H1 (cell line): ENCODE results near the gene AP3B2. TPM values are rescaled to one million over a fixed set of nuclear protein-coding genes. Genes with fewer than 3 reads are reported as not detected.

Experiments
- CTCF ChIA-PET: fragments of 300-600 bp; sonication (Branson Sonifier 250); formaldehyde crosslinking; loops from one replicate; lab custom pipeline; 2021; ENCODE audit not compliant: partially characterized antibody; lab: Charles Lee
- POLR2A ChIA-PET: fragments of 300-600 bp; sonication (Branson Sonifier 250); formaldehyde crosslinking; loops from one replicate; lab custom pipeline; 2021; ENCODE audit warnings: inconsistent platforms; ENCODE audit not compliant: partially characterized antibody; lab: Charles Lee
- DNase-seq, 2 experiments: peaks; one replicate each; pipeline versions ENCODE4 v3.0.0 to v3.0.0-alpha.2; 2010 to 2022; ENCODE audit warnings: low spot score in 2 of 2, low read depth in 1 of 2, mixed read lengths in 1 of 2
- FAIRE-seq: peaks from 2 replicates; lab custom pipeline; 2011; peaks lifted over from hg19 to GRCh38; lab: Jason Lieb, UNC
- H2AFZ ChIP-seq: 2 replicates; pipeline ENCODE4 v1.8.1; 2012; ENCODE audit warnings: low read length, inconsistent platforms
- H2AK5ac ChIP-seq: 2 replicates; pipeline ENCODE4 v1.6.1; 2013; ENCODE audit warnings: low read depth, low read length
- H2BK120ac ChIP-seq: replicated peaks from 2 replicates; pipeline ENCODE3; 2013; ENCODE audit warnings: low read depth, low read length, inconsistent platforms
- H2BK12ac ChIP-seq: 2 replicates; pipeline ENCODE4 v1.6.1; 2013; ENCODE audit warnings: low read depth, low read length
- H2BK15ac ChIP-seq: 2 replicates; pipeline ENCODE4 v1.6.1; 2013; ENCODE audit warnings: low read length
- H2BK20ac ChIP-seq: 2 replicates; pipeline ENCODE4 v1.6.1; 2013; ENCODE audit warnings: low read length
- H2BK5ac ChIP-seq: 2 replicates; pipeline ENCODE4 v1.6.1; 2013; ENCODE audit warnings: low read depth, low read length
- H3K14ac ChIP-seq: 2 replicates; pipeline ENCODE4 v1.6.1; 2013; ENCODE audit warnings: inconsistent platforms; ENCODE audit not compliant: insufficient read length
- H3K18ac ChIP-seq: 2 replicates; pipeline ENCODE4 v1.6.1; 2013; ENCODE audit warnings: low read length; ENCODE audit errors: extremely low read depth
- H3K23ac ChIP-seq: 2 replicates; pipeline ENCODE4 v1.6.1; 2013; ENCODE audit warnings: inconsistent platforms; ENCODE audit not compliant: insufficient read length
- H3K23me2 ChIP-seq: 2 replicates; pipeline ENCODE4 v1.6.1; 2013; ENCODE audit warnings: low read depth, low read length
- H3K27ac ChIP-seq: 2 replicates; pipeline ENCODE4 v1.6.1; 2011; ENCODE audit warnings: low read depth, low read length, inconsistent platforms
- H3K27me3 ChIP-seq, 4 experiments: replicated peaks in 1 of 4; 1 replicate in 1 of 4; 2 replicates in 3 of 4; pipeline versions ENCODE4 v1.6.1 to v1.8.1; 2011 to 2013; ENCODE audit warnings: low read length in 3 of 4, mild to moderate bottlenecking in 3 of 4, inconsistent platforms in 2 of 4, mixed read lengths in 2 of 4, moderate library complexity in 1 of 4; ENCODE audit not compliant: control insufficient read depth in 3 of 4, insufficient read depth in 3 of 4; ENCODE audit errors: extremely low read depth in 1 of 4
- H3K36me3 ChIP-seq, 4 experiments: 2 replicates each; pipeline versions ENCODE4 v1.6.1 to v1.8.1; 2011 to 2013; ENCODE audit warnings: mild to moderate bottlenecking in 4 of 4, low read length in 3 of 4, moderate library complexity in 2 of 4, control low read depth in 1 of 4, inconsistent platforms in 1 of 4; ENCODE audit not compliant: insufficient read depth in 4 of 4, control insufficient read depth in 2 of 4
- H3K4ac ChIP-seq: replicated peaks from 2 replicates; pipeline ENCODE3; 2013; ENCODE audit warnings: low read length, low read depth, mixed read lengths, inconsistent platforms; ENCODE audit not compliant: insufficient read length
- H3K4me1 ChIP-seq, 4 experiments: replicated peaks in 1 of 4; 1 replicate in 1 of 4; 2 replicates in 3 of 4; pipeline versions ENCODE4 v1.6.1 to v1.8.1; 2011 to 2013; ENCODE audit warnings: low read length in 3 of 4, inconsistent platforms in 2 of 4, mixed read lengths in 1 of 4; ENCODE audit not compliant: insufficient read depth in 4 of 4, control insufficient read depth in 3 of 4
- H3K4me2 ChIP-seq, 2 experiments: 2 replicates each; pipeline versions ENCODE4 v1.6.1 to v1.8.1; 2011 to 2013; ENCODE audit warnings: low read depth in 2 of 2, low read length in 2 of 2, control low read depth in 1 of 2, inconsistent platforms in 1 of 2, mild to moderate bottlenecking in 1 of 2; ENCODE audit not compliant: insufficient read depth in 1 of 2
- H3K4me3 ChIP-seq, 4 experiments: fragments of 200-600, 300-600 bp in 1 of 4; sonication (generic), shearing (Covaris generic), sonication (Bioruptor Twin) in 1 of 4; 2 replicates each; pipeline versions ENCODE4 v1.5.1 to v1.8.1; 2011 to 2016; ENCODE audit warnings: low read length in 4 of 4, low read depth in 3 of 4, control low read depth in 2 of 4, inconsistent platforms in 2 of 4, mild to moderate bottlenecking in 2 of 4, mixed read lengths in 1 of 4, moderate library complexity in 1 of 4; ENCODE audit not compliant: insufficient read depth in 2 of 4; ENCODE audit errors: extremely low read depth in 1 of 4
- H3K56ac ChIP-seq: replicated peaks from 2 replicates; pipeline ENCODE3; 2013; ENCODE audit warnings: low read depth, mild to moderate bottlenecking, mixed read lengths, low read length, inconsistent platforms; ENCODE audit not compliant: insufficient read length
- H3K79me1 ChIP-seq: 2 replicates; pipeline ENCODE4 v1.6.1; 2013; ENCODE audit warnings: low read depth, low read length, control low read depth
- H3K79me2 ChIP-seq, 2 experiments: 2 replicates each; pipeline versions ENCODE4 v1.6.1 to v1.8.1; 2012 to 2013; ENCODE audit warnings: low read length in 2 of 2, mild to moderate bottlenecking in 2 of 2, inconsistent platforms in 1 of 2; ENCODE audit not compliant: insufficient read depth in 2 of 2, control insufficient read depth in 1 of 2
- H3K9ac ChIP-seq, 4 experiments: replicated peaks in 1 of 4; 1 replicate in 1 of 4; 2 replicates in 3 of 4; pipeline versions ENCODE4 v1.6.1 to v1.8.1; 2011 to 2013; ENCODE audit warnings: low read depth in 3 of 4, low read length in 3 of 4, control low read depth in 2 of 4, mild to moderate bottlenecking in 2 of 4, moderate library complexity in 2 of 4, inconsistent platforms in 1 of 4; ENCODE audit errors: extremely low read depth in 1 of 4
- H3K9me3 ChIP-seq, 2 experiments: 2 replicates each; pipeline versions ENCODE4 v1.6.1 to v1.8.1; 2012 to 2013; ENCODE audit warnings: mild to moderate bottlenecking in 2 of 2, moderate library complexity in 2 of 2, control low read depth in 1 of 2, inconsistent platforms in 1 of 2, low read depth in 1 of 2, low read length in 1 of 2, mixed read lengths in 1 of 2; ENCODE audit not compliant: insufficient read depth in 2 of 2
- H4K20me1 ChIP-seq, 2 experiments: replicated peaks in 1 of 2; 2 replicates each; pipeline versions ENCODE3 to v1.8.1; 2011 to 2013; ENCODE audit warnings: inconsistent platforms in 2 of 2, low read length in 2 of 2, mild to moderate bottlenecking in 1 of 2; ENCODE audit not compliant: insufficient read depth in 2 of 2, control insufficient read depth in 1 of 2
- H4K5ac ChIP-seq: 2 replicates; pipeline ENCODE4 v1.6.1; 2013; ENCODE audit warnings: low read length, low read depth, mixed read lengths, inconsistent platforms; ENCODE audit not compliant: insufficient read length
- H4K8ac ChIP-seq: 2 replicates; pipeline ENCODE4 v1.8.0; 2013; ENCODE audit warnings: mild to moderate bottlenecking, moderate library complexity, low read length, inconsistent platforms; ENCODE audit not compliant: insufficient read depth; ENCODE audit errors: extremely low read depth
- H4K91ac ChIP-seq: replicated peaks from 2 replicates; pipeline ENCODE3; 2013; ENCODE audit warnings: low read length, mixed read lengths, inconsistent platforms; ENCODE audit not compliant: insufficient read length
- CHD2 ChIP-seq: IDR thresholded peaks from 2 replicates; pipeline ENCODE4 v1.6.1; 2012; ENCODE audit warnings: low read length, improper control_type of control experiment
- FOSL1 ChIP-seq: IDR thresholded peaks from 2 replicates; pipeline ENCODE4 v1.6.1; 2011; ENCODE audit warnings: mild to moderate bottlenecking, low read depth, low read length, moderate library complexity; ENCODE audit not compliant: insufficient read depth
- GTF2F1 ChIP-seq: IDR thresholded peaks from 2 replicates; pipeline ENCODE4 v1.6.1; 2012; ENCODE audit warnings: low read depth, low read length, improper control_type of control experiment, borderline replicate concordance
- HDAC2 ChIP-seq, 2 experiments: fragments of 300-600 bp in 1 of 2; sonication (generic) in 1 of 2; IDR thresholded peaks; 2 replicates each; pipeline ENCODE4 v1.6.1; 2011 to 2012; ENCODE audit warnings: low read depth in 2 of 2, low read length in 2 of 2, mild to moderate bottlenecking in 2 of 2, moderate library complexity in 2 of 2, borderline replicate concordance in 1 of 2, inconsistent platforms in 1 of 2
- NRF1 ChIP-seq: IDR thresholded peaks from 2 replicates; pipeline ENCODE4 v1.6.1; 2011; ENCODE audit warnings: mild to moderate bottlenecking, low read depth, low read length, improper control_type of control experiment
- POLR2A ChIP-seq, 2 experiments: IDR thresholded peaks; 1 replicate in 1 of 2; 2 replicates in 1 of 2; pipeline ENCODE4 v1.6.1; 2011; ENCODE audit warnings: low read depth in 2 of 2, low read length in 2 of 2, mild to moderate bottlenecking in 2 of 2; ENCODE audit errors: control extremely low read depth in 1 of 2
- POLR2AphosphoS5 ChIP-seq: IDR thresholded peaks from 2 replicates; pipeline ENCODE4 v1.6.1; 2011; ENCODE audit warnings: low read depth, low read length
- RAD21 ChIP-seq, 2 experiments: IDR thresholded peaks in 1 of 2; conservative IDR thresholded peaks in 1 of 2; 2 replicates each; pipeline ENCODE4 v1.6.1; 2011; ENCODE audit warnings: low read depth in 2 of 2, low read length in 2 of 2, improper control_type of control experiment in 1 of 2, inconsistent platforms in 1 of 2, mild to moderate bottlenecking in 1 of 2, moderate library complexity in 1 of 2
- RNF2 ChIP-seq: fragments of 200-900, 300-1000 bp; sonication (generic); IDR thresholded peaks from 2 replicates; pipeline ENCODE4 v1.7.1; 2016; ENCODE audit warnings: borderline replicate concordance, low read depth, mild to moderate bottlenecking, antibody characterized with exemption, low read length; ENCODE audit not compliant: poor library complexity, severe bottlenecking; ENCODE audit errors: missing control alignments
- SAP30 ChIP-seq: fragments of 300-600 bp; sonication (generic); IDR thresholded peaks from 2 replicates; pipeline ENCODE4 v1.7.1; 2012; ENCODE audit warnings: low read length, moderate library complexity, mild to moderate bottlenecking, inconsistent platforms; ENCODE audit not compliant: insufficient read depth, insufficient replicate concordance
- SIRT6 ChIP-seq: IDR thresholded peaks from one replicate; pipeline ENCODE4 v1.7.1; 2012; ENCODE audit warnings: low read length, inconsistent platforms
- TBP ChIP-seq: IDR thresholded peaks from 2 replicates; pipeline ENCODE4 v1.6.1; 2011; ENCODE audit warnings: low read depth, low read length, improper control_type of control experiment
- WGBS, 2 experiments: shearing (Covaris generic) in 1 of 2; methylation state at CpG; one replicate each; pipeline versions ENCODE4 v1.1.6 to v1.1.7; 2013 to 2015; ENCODE audit warnings: low lambda C conversion rate in 2 of 2, mixed read lengths in 2 of 2, inconsistent platforms in 1 of 2, low coverage in 1 of 2, missing lambda C conversion rate in 1 of 2; ENCODE audit not compliant: insufficient replicate concordance in 2 of 2, insufficient coverage in 1 of 2, insufficient read length in 1 of 2; ENCODE audit errors: extremely low coverage in 1 of 2, missing lambda C conversion rate in 1 of 2; 5-methylcytosine and 5-hydroxymethylcytosine counted together
- polyA plus RNA-seq, 7 experiments: library from polyadenylated mRNA; depleted of rRNA in 3 of 7; stranded (reverse) in 5 of 7; unstranded in 2 of 7; fragments of >200 nt in 5 of 7; fragments of 200-250 nt in 2 of 7; gene quantifications; 1 replicate in 5 of 7; 2 replicates in 1 of 7; 4 replicates in 1 of 7; pipeline versions ENCODE4 v1.2.1 to v1.2.3, GENCODE V29; 2011 to 2013; ENCODE audit warnings: missing spikeins in 2 of 7, mixed read lengths in 2 of 7
- total RNA-seq: library from RNA; stranded (reverse); fragmentation: NEBNext Ultra II Directional; extraction: Animal tissue kit (Norgen Biotek cat#: 25700); gene quantifications from 2 replicates; pipeline ENCODE4 v1.2.1, GENCODE V29; 2021
- TF ChIP-seq, protein P1 (sequence below): IDR thresholded peaks from 2 replicates; pipeline ENCODE4 v1.6.1; 2011; ENCODE audit warnings: low read depth, mild to moderate bottlenecking, low read length; ENCODE audit not compliant: insufficient read depth

Gene AP3B2
- total and polyA plus RNA-seq, 2 of the 8 experiments (the other 6 are each of a cell fraction or from before 2014, with no cell fraction given): 21.8 to 25.7 TPM

DNA sequence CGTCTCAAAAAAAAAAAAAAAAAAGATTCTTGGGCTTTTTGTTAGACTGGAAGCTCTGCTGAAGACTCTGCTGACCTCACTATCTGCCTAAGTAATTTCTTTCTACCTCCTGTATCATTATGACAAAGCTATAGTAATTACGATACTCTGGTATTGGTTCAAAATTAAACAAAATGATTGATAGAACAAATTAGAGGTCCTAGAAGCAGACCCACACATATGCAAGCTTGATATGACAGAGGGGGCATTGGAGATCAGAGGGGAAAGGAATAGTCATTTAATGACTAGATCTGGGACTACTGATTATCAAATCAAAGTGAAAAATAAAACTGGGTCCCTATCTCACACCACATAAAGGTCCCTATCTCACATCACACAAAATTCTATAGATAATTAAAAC, 21.9 kb upstream of the AP3B2 start:
- POLR2A ChIA-PET: interaction anchor here (0.7 kb wide), 2 partner anchors 193 to 284 kb away, joined by 3 read pairs; no protein-coding TSS in a partner anchor
- H4K8ac ChIP-seq: no peak overlapping the region
- no peak overlapping the region for H3K9ac ChIP-seq
- H3K27me3 ChIP-seq: no peaks in the 10 kb centered on the region
- FAIRE-seq: no peak
- no peaks in the 10 kb centered on the region for H4K20me1 ChIP-seq
- TF ChIP-seq TBP (no peak), RNF2 (no peak), POLR2A (IDR thresholded peaks at IDR 0.05; ENCODE audit: control extremely low read depth in 1 of 2, low read depth in 2 of 2, low read length in 2 of 2) (no peak), FOSL1 (no peak), POLR2AphosphoS5 (no peak), HDAC2 (IDR thresholded peaks at IDR 0.05; ENCODE audit: borderline replicate concordance in 1 of 2, low read depth in 2 of 2, low read length in 2 of 2) (no peak), GTF2F1 (no peak), RAD21 (IDR thresholded peaks at IDR 0.05 in 1 of 2, conservative IDR thresholded peaks at IDR 0.05 in 1 of 2; ENCODE audit: low read depth in 2 of 2, low read length in 2 of 2) (no peak), CHD2 (no peak), SAP30 (no peak), NRF1 (no peak), SIRT6 (no peak)
- TF ChIP-seq, protein P1, sequence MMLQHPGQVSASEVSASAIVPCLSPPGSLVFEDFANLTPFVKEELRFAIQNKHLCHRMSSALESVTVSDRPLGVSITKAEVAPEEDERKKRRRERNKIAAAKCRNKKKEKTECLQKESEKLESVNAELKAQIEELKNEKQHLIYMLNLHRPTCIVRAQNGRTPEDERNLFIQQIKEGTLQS: no peak
- no peak overlapping the region for H3K27ac ChIP-seq
- no peak overlapping the region for H2AFZ ChIP-seq
- DNase-seq: no peak
- no peak overlapping the region for H3K23ac ChIP-seq
- no peak overlapping the region for H3K56ac ChIP-seq
- H2BK12ac ChIP-seq: no peak overlapping the region
- H3K79me1 ChIP-seq: no peaks in the 10 kb centered on the region
- H2BK5ac ChIP-seq: no peak overlapping the region
- H4K5ac ChIP-seq: no peak overlapping the region
- H3K4me1 ChIP-seq: no peaks in the 10 kb centered on the region
- no peak overlapping the region for H3K4me3 ChIP-seq
- no peaks in the 10 kb centered on the region for H3K79me2 ChIP-seq
- H2BK120ac ChIP-seq: no peak overlapping the region
- no peak overlapping the region for H2BK20ac ChIP-seq
- H3K18ac ChIP-seq: no peak overlapping the region
- H3K4me2 ChIP-seq: no peak overlapping the region
- no peak overlapping the region for H2AK5ac ChIP-seq
- H2BK15ac ChIP-seq: no peak overlapping the region
- WGBS, 2 experiments: 69% methylated on average over 2 of the region's 2 CpGs; no CpG with 5 or more reads in 1 of the 2 experiments
- CTCF ChIA-PET: interaction anchor here (0.7 to 1.3 kb wide), 2 partner anchors 14 to 202 kb away, joined by 3 read pairs; no protein-coding TSS in a partner anchor
- H4K91ac ChIP-seq: no peak overlapping the region
- no peak overlapping the region for H3K14ac ChIP-seq
- no peaks in the 10 kb centered on the region for H3K9me3 ChIP-seq
- H3K36me3 ChIP-seq: no peaks in the 10 kb centered on the region
- H3K4ac ChIP-seq: no peak overlapping the region
- no peaks in the 10 kb centered on the region for H3K23me2 ChIP-seq
